ENCODE data around the gene MITD1.

- no peak for TF ChIP-seq CTCF (IDR thresholded peaks at IDR 0.05)
- no peak for TF ChIP-seq POLR2A (IDR thresholded peaks at IDR 0.05)
These were observed 21.3 kb downstream of the MITD1 start for GRCh38 chr2:99159594-99159993.

Measured in thyroid gland (tissue), 4 donors.